Neural progenitor cell (in vitro differentiated cells): ENCODE measurements around the gene LUZP1.

ENCODE experiments used
- CTCF ChIP-seq: fragments of 200-600 bp; sonication (generic); IDR thresholded peaks from 2 replicates; pipeline ENCODE4 v1.5.1; 2017; ENCODE audit warnings: antibody characterized with exemption, mild to moderate bottlenecking
- EZH2 ChIP-seq: fragments of 200-600 bp; sonication (generic); IDR thresholded peaks from 2 replicates; pipeline ENCODE4 v1.6.1; 2017; ENCODE audit warnings: antibody characterized with exemption, mild to moderate bottlenecking, moderate library complexity

GRCh38 chr1:23167353-23168078 is 1.1 kb downstream of the LUZP1 start:
- no peak for TF ChIP-seq CTCF
- no peak for TF ChIP-seq EZH2
